IMR-90 (cell line): ENCODE results near the gene PDE4DIP. TPM values are rescaled to one million over a fixed set of nuclear protein-coding genes. Genes with fewer than 3 reads are reported as not detected.
"Not testable (repeated sequence)": the region's sequence is repeated elsewhere in the genome, so short reads cannot be mapped to it uniquely, and the experiment has no call there.

Source experiments
- ATAC-seq: fragments of 200-7000 bp; cut with Tn5 transposase; 2 replicates; pipeline ENCODE4 v1.9.1; 2020; ENCODE audit warnings: low read depth, mild to moderate bottlenecking, moderate library complexity
- BruUV-seq: library from RNA; stranded (reverse); fragments of 400-500 nt; replicated peaks from 2 replicates; lab custom pipeline; 2021; lab: Mats Ljungman, UMichigan
- CTCF ChIA-PET: fragments of 300-600 bp; formaldehyde crosslinking; extraction: SDS; loops from one replicate; lab custom pipeline; 2021; ENCODE audit warnings: antibody characterized with exemption; lab: Yijun Ruan, JAX
- POLR2A ChIA-PET: fragments of 300-600 bp; sonication (Branson Sonifier 250); formaldehyde crosslinking; loops from one replicate; lab custom pipeline; 2022; ENCODE audit warnings: antibody characterized with exemption; ENCODE audit not compliant: unreplicated experiment; lab: Charles Lee
- DNase-seq: peaks from one replicate; pipeline ENCODE4 v3.0.0; 2013
- H2AFZ ChIP-seq: replicated peaks from 2 replicates; pipeline ENCODE3; 2013; ENCODE audit warnings: low read length, mild to moderate bottlenecking; ENCODE audit not compliant: poor library complexity
- H2AK5ac ChIP-seq: 2 replicates; pipeline ENCODE4 v1.6.1; 2013; ENCODE audit warnings: low read depth, low read length, inconsistent platforms
- H2AK9ac ChIP-seq: replicated peaks from 2 replicates; pipeline ENCODE3; 2013; ENCODE audit warnings: mild to moderate bottlenecking, low read depth, low read length, moderate library complexity; ENCODE audit not compliant: poor library complexity
- H2BK120ac ChIP-seq: 2 replicates; pipeline ENCODE4 v1.6.1; 2013; ENCODE audit warnings: low read depth, low read length, inconsistent platforms
- H2BK15ac ChIP-seq: 3 replicates; pipeline ENCODE4 v1.6.1; 2013; ENCODE audit warnings: low read depth, low read length, inconsistent platforms
- H2BK20ac ChIP-seq: 2 replicates; pipeline ENCODE4 v1.6.1; 2013; ENCODE audit warnings: low read depth, mild to moderate bottlenecking, inconsistent platforms, low read length, moderate library complexity
- H2BK5ac ChIP-seq: 2 replicates; pipeline ENCODE4 v1.6.1; 2013; ENCODE audit warnings: mild to moderate bottlenecking, low read depth, low read length, inconsistent platforms; ENCODE audit not compliant: poor library complexity, severe bottlenecking
- H3K14ac ChIP-seq: replicated peaks from 2 replicates; pipeline ENCODE4 v1.6.1; 2013; ENCODE audit warnings: low read depth, low read length, inconsistent platforms
- H3K18ac ChIP-seq: 2 replicates; pipeline ENCODE4 v1.6.1; 2013; ENCODE audit warnings: low read depth, low read length, control low read depth
- H3K23ac ChIP-seq: 2 replicates; pipeline ENCODE4 v1.6.1; 2013; ENCODE audit warnings: low read depth, low read length, inconsistent platforms
- H3K27ac ChIP-seq: 2 replicates; pipeline ENCODE4 v1.5.1; 2013; ENCODE audit warnings: mild to moderate bottlenecking, control low read depth, low read length; ENCODE audit not compliant: insufficient read depth
- H3K27me3 ChIP-seq: 2 replicates; pipeline ENCODE4 v1.6.1; 2013; ENCODE audit warnings: low read length; ENCODE audit not compliant: control insufficient read depth, insufficient read depth
- H3K36me3 ChIP-seq: 2 replicates; pipeline ENCODE4 v1.6.1; 2013; ENCODE audit warnings: low read length, mixed read lengths; ENCODE audit not compliant: control insufficient read depth, insufficient read depth
- H3K4ac ChIP-seq: 2 replicates; pipeline ENCODE4 v1.6.1; 2013; ENCODE audit warnings: low read depth, low read length, inconsistent platforms
- H3K4me1 ChIP-seq: 2 replicates; pipeline ENCODE4 v1.6.1; 2013; ENCODE audit warnings: low read length, mixed read lengths; ENCODE audit not compliant: control insufficient read depth, insufficient read depth
- H3K4me2 ChIP-seq: 2 replicates; pipeline ENCODE4 v1.6.1; 2013; ENCODE audit warnings: low read depth, mild to moderate bottlenecking, control low read depth, low read length, moderate library complexity
- H3K4me3 ChIP-seq: 2 replicates; pipeline ENCODE4 v1.5.1; 2013; ENCODE audit warnings: low read depth, mild to moderate bottlenecking, control low read depth, low read length, moderate library complexity; ENCODE audit not compliant: insufficient read depth
- H3K56ac ChIP-seq: 2 replicates; pipeline ENCODE4 v1.6.1; 2013; ENCODE audit warnings: low read length, inconsistent platforms; ENCODE audit not compliant: insufficient read depth; ENCODE audit errors: extremely low read depth
- H3K79me1 ChIP-seq, 2 experiments: 2 replicates each; pipeline ENCODE4 v1.6.1; 2013; ENCODE audit warnings: low read length in 2 of 2, inconsistent platforms in 1 of 2, low read depth in 1 of 2
- H3K9ac ChIP-seq: 2 replicates; pipeline ENCODE4 v1.6.1; 2013; ENCODE audit warnings: low read depth, low read length, control low read depth
- H3K9me1 ChIP-seq: 2 replicates; pipeline ENCODE4 v1.6.1; 2013; ENCODE audit warnings: low read length, inconsistent platforms; ENCODE audit not compliant: insufficient read depth
- H3K9me3 ChIP-seq: 2 replicates; pipeline ENCODE4 v1.6.1; 2013; ENCODE audit warnings: low read length; ENCODE audit not compliant: control insufficient read depth, insufficient read depth
- H4K20me1 ChIP-seq: 2 replicates; pipeline ENCODE4 v1.6.1; 2013; ENCODE audit warnings: low read length, inconsistent platforms; ENCODE audit not compliant: insufficient read depth
- H4K5ac ChIP-seq: 2 replicates; pipeline ENCODE4 v1.6.1; 2013; ENCODE audit warnings: mild to moderate bottlenecking, low read depth, low read length, control low read depth
- H4K8ac ChIP-seq, 2 experiments: 2 replicates each; pipeline ENCODE4 v1.6.1; 2013; ENCODE audit warnings: low read depth in 2 of 2, low read length in 2 of 2, control low read depth in 1 of 2, inconsistent platforms in 1 of 2
- H4K91ac ChIP-seq: 2 replicates; pipeline ENCODE4 v1.6.1; 2013; ENCODE audit warnings: low read depth, low read length, inconsistent platforms; ENCODE audit not compliant: insufficient read depth
- WGBS, 2 experiments: methylation state at CpG; one replicate each; pipeline versions ENCODE4 v1.1.5 to v1.1.7; 2013; ENCODE audit warnings: missing lambda C conversion rate in 2 of 2; ENCODE audit not compliant: insufficient read length in 1 of 2; ENCODE audit errors: extremely low coverage in 2 of 2; 5-methylcytosine and 5-hydroxymethylcytosine counted together
- dilution Hi-C: fragments of 300-500 bp; cut with HindIII; formaldehyde crosslinking; loops from one replicate; pipeline ENCODE4 v1.14.3; 2018; ENCODE audit warnings: low sequenced_read_pairs; ENCODE audit not compliant: unreplicated experiment
- in situ Hi-C: fragments of 300-500 bp; cut with MboI; formaldehyde crosslinking; loops from 3 replicates; pipeline ENCODE4 v1.14.3; 2019; ENCODE audit warnings: low sequenced_read_pairs, inconsistent platforms, mixed read lengths
- intact Hi-C: fragments of 100-400 bp; cut with micrococcal nuclease; formaldehyde crosslinking; loops from 2 replicates; pipeline ENCODE4 v1.10.0; 2022
- polyA plus RNA-seq, 3 experiments: library from polyadenylated mRNA; depleted of rRNA; stranded (reverse); fragments of >200 nt; gene quantifications; 2 replicates each; pipeline ENCODE4 v1.2.3, GENCODE V29; 2012; ENCODE audit warnings: low replicate concordance in 1 of 3
- total RNA-seq: library from RNA; depleted of rRNA; stranded (reverse); fragments of >200 nt; gene quantifications from 2 replicates; pipeline ENCODE4 v1.2.3, GENCODE V29; 2012

Gene PDE4DIP
- total and polyA plus RNA-seq, 2 of the 4 experiments (the other 2 are of a cell fraction) = 36.7 to 74.4 TPM

DNA sequence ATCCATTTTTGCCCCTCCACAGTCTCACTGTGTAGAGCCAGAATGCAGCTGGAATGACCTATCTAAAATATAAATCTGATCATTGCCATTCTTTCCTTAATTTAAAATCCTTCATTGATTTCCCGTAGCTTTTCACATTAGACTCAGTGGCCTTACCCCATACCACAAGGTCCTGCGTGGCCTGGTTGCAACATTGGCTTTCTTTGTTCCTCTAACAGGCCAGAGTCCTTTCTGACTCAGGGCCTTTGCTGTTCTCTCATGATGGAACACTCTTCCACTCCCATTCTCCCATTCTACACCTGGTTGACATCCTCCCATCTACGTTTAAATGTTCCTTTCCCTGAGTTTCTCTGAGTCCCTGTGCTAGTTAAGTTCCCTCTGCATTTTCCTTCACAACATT, 18.4 kb downstream of the PDE4DIP start:
- H2BK20ac ChIP-seq, H3K27ac ChIP-seq, in situ Hi-C loops, H2AFZ ChIP-seq, ATAC-seq, H4K8ac ChIP-seq, H4K5ac ChIP-seq, H3K27me3 ChIP-seq, BruUV-seq, H4K91ac ChIP-seq, H2AK9ac ChIP-seq, intact Hi-C loops, H3K9me1 ChIP-seq, H3K4me1 ChIP-seq, H2BK120ac ChIP-seq, H3K4me3 ChIP-seq, dilution Hi-C loops, CTCF ChIA-PET, H3K9ac ChIP-seq, H4K20me1 ChIP-seq, H3K56ac ChIP-seq, H3K4me2 ChIP-seq, H2BK15ac ChIP-seq, H3K79me1 ChIP-seq, DNase-seq, H2BK5ac ChIP-seq, H2AK5ac ChIP-seq, H3K18ac ChIP-seq, H3K23ac ChIP-seq, H3K14ac ChIP-seq, POLR2A ChIA-PET, H3K36me3 ChIP-seq, H3K9me3 ChIP-seq, H3K4ac ChIP-seq: not testable (repeated sequence)
- WGBS, 2 experiments = no CpG with 5 or more reads among the region's 3 CpGs

DNA sequence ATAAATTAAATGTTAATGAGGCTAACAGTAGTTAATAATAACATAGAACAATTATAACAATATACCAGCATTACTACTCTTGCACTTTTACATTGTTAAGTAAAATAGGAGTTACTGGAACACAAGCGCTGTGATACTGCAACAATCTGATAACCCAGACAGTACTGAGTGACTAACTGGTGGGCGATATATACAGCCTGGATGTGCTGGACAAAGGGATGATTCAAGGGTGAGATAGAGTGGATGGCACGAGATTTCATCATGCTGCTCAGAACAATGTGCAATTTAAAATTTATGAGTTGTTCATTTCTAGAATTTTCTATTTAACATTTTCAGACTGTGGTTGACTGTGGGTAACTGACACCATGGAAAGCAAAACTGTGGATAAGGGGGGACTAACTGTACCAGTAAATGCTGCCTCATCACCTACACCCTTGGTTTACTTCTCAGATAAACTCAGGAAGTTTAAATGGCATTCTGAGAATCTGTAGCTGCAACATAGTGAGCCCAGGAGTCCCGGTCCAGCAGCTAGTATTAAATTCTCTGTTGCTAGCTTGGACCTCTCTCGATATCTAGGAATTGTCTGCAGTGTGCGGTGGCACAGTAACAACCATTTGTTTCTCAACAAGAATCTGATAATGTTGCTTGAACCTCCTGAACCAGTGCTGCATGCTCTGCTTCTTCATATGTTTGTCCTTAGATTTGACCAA, 24.9 kb downstream of the PDE4DIP start:
- H3K9me3 ChIP-seq, H2BK15ac ChIP-seq, H3K27ac ChIP-seq, dilution Hi-C loops, in situ Hi-C loops, H2AK5ac ChIP-seq, H2BK5ac ChIP-seq, H2AK9ac ChIP-seq, H2AFZ ChIP-seq, H4K5ac ChIP-seq, H3K4ac ChIP-seq, H3K4me3 ChIP-seq, H4K91ac ChIP-seq, H3K4me1 ChIP-seq, H3K14ac ChIP-seq, H3K56ac ChIP-seq, H3K4me2 ChIP-seq, POLR2A ChIA-PET, H3K9ac ChIP-seq, H4K20me1 ChIP-seq, H3K23ac ChIP-seq, H3K79me1 ChIP-seq, intact Hi-C loops, CTCF ChIA-PET, DNase-seq, H3K36me3 ChIP-seq, H3K18ac ChIP-seq, BruUV-seq, H4K8ac ChIP-seq, H3K27me3 ChIP-seq, H3K9me1 ChIP-seq, H2BK20ac ChIP-seq, H2BK120ac ChIP-seq: not testable (repeated sequence)
- no CpG with 5 or more reads among the region's 6 CpGs for WGBS, 2 experiments
- peak; percentile 80 for ATAC-seq
